Measurements from ENCODE around the gene TRAF2. TPM values are rescaled to one million over a fixed set of nuclear protein-coding genes. Genes with fewer than 3 reads are reported as not detected.

TRAF2 gene
- total RNA-seq, 1 donor from 2014 or later: 16.5 TPM

DNA sequence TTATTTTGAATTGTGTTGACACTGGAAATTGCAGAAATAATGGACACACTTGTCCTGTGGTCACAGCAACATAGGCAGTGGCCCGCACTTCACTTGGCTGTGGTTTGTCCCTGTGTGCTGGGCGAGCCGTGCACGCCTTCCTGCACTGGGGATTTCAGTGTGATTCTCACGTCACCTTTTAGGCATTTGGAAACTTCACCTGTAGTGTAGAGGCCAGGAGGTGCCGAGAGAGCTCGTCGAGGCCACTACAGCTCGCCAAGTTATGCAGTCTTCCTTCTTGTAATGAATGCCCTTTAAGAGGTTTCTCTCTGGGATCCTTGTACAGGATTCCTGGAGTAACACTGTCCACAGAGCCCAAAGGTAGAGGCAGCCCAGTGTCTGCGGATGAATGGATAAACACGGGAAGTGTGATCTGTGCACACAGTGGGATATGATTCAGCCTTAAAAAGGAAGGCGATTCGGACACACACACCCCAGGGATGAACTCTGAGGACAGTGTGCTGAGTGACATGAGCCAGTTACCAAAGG lies 14.7 kb downstream of the TRAF2 start:
- ATAC-seq (peak; percentile 75 to 86), DNase-seq (peak; percentile 79)
- no peaks in the 10 kb centered on the region for H3K9me3 ChIP-seq
- H3K27me3 ChIP-seq (ENCODE audit: low read depth): no peaks in the 10 kb centered on the region
- intact Hi-C loops (cut with DNase I): no loop called here
- H3K4me1 ChIP-seq: peaks cover 41% of the 10 kb centered on the region
- peaks cover 28% of the 10 kb centered on the region for H3K36me3 ChIP-seq
- TF ChIP-seq, protein P1, sequence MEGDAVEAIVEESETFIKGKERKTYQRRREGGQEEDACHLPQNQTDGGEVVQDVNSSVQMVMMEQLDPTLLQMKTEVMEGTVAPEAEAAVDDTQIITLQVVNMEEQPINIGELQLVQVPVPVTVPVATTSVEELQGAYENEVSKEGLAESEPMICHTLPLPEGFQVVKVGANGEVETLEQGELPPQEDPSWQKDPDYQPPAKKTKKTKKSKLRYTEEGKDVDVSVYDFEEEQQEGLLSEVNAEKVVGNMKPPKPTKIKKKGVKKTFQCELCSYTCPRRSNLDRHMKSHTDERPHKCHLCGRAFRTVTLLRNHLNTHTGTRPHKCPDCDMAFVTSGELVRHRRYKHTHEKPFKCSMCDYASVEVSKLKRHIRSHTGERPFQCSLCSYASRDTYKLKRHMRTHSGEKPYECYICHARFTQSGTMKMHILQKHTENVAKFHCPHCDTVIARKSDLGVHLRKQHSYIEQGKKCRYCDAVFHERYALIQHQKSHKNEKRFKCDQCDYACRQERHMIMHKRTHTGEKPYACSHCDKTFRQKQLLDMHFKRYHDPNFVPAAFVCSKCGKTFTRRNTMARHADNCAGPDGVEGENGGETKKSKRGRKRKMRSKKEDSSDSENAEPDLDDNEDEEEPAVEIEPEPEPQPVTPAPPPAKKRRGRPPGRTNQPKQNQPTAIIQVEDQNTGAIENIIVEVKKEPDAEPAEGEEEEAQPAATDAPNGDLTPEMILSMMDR (IDR thresholded peaks at IDR 0.05): no peak
- no peak overlapping the region for H3K4me3 ChIP-seq
- peak overlapping the region; percentile 84 for H3K27ac ChIP-seq

DNA sequence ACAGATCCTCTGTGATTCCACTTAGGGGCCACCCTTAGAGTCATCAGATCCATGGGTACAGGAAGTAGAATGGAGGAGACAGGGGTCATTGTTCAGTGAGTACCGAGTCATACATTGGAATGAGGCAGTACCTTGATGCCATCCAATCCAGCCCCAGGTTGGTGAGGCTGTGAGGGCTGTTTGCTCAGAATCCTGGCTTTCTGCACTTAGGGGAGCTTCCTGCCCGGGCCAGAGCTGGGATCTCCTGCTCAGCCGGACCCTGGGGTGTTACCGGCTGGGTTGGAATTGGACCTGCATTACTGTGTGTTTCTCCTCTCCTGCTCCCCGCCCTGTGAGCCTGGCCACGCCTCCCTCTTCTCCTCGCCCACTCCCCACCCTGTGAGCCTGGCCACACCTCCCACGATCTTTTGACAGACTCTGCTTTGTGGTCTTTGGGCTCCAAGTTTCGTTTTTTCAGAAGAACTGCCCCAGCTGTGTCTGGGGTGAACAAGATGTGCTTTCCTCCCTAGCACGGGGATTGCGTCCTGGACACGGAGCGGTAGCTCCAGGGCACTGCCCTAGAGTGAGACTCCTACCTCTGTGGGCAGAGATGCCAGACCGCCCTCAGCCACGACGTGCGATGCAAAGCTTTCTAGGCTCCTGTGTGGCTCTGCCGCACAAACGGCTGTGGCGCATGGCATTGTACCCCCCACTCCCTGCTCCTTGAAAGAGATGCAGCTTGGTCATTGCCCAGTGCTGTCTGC lies 15.4 kb downstream of the TRAF2 start:
- TF ChIP-seq, protein P1 (IDR thresholded peaks at IDR 0.05): no peak
- Histone ChIP-seq H3K4me3 (peak overlapping the region; percentile 21), H3K27ac (peak overlapping the region; percentile 84), H3K27me3 (ENCODE audit: low read depth) (no peaks in the 10 kb centered on the region), H3K9me3 (no peaks in the 10 kb centered on the region), H3K4me1 (peaks cover 41% of the 10 kb centered on the region), H3K36me3 (peaks cover 34% of the 10 kb centered on the region)
- ATAC-seq: peak; percentile 52 to 63
- intact Hi-C loops (cut with DNase I): no loop called here
- no peak for DNase-seq

DNA sequence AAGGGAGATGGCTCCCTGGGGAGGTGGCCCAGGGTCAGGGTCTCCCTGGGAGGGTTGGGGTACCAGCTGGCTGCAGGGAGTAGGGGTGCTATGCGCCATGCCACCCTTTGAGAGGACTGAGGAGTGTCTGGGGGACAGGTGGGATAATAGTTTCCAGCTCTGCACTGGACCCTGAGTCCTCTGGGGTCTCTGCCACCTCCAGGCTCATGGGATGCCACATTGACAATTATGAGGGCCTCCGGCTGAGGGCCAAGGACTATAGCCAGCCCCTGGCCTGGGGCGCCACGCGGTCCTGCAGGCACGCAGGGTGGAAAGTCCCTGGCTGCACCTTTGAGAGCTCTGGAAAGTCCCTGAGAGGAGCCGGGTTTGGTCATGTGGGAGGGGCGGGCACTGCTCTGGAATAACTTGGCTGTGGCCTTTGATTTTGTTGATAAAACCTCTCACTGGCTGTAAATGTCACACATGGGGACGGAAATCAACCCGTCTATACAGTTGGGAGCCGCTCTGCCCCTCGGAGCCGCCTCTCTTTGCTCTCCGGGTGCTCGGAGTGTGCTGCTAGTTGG lies 16.0 kb downstream of the TRAF2 start:
- ATAC-seq: peak; percentile 91 to 92

GRCh38 chr9:136903041-136903554 lies 16.8 kb downstream of the TRAF2 start:
- peaks cover 41% of the 10 kb centered on the region for H3K4me1 ChIP-seq
- H3K27me3 ChIP-seq (ENCODE audit: low read depth): no peaks in the 10 kb centered on the region
- intact Hi-C loops (cut with DNase I): no loop called here
- H3K36me3 ChIP-seq: peaks cover 42% of the 10 kb centered on the region
- peak in 1 of 2 donors; percentile 72 for ATAC-seq
- no peaks in the 10 kb centered on the region for H3K9me3 ChIP-seq
- TF ChIP-seq, protein P1 (IDR thresholded peaks at IDR 0.05): no peak
- DNase-seq: no peak
- no peak overlapping the region for H3K4me3 ChIP-seq
- peak overlapping the region; percentile 84 for H3K27ac ChIP-seq

More for the DNA sequence above, 16.0 kb downstream of the TRAF2 start:
- peaks cover 41% of the 10 kb centered on the region for H3K4me1 ChIP-seq
- H3K36me3 ChIP-seq: peaks cover 34% of the 10 kb centered on the region
- no peaks in the 10 kb centered on the region for H3K27me3 ChIP-seq (ENCODE audit: low read depth)
- intact Hi-C loops (cut with DNase I): no loop called here
- peak overlapping the region; percentile 21 for H3K4me3 ChIP-seq
- no peaks in the 10 kb centered on the region for H3K9me3 ChIP-seq
- peak overlapping the region; percentile 84 for H3K27ac ChIP-seq
- peak; percentile 86 for DNase-seq
- TF ChIP-seq, protein P1 (IDR thresholded peaks at IDR 0.05): no peak

DNA sequence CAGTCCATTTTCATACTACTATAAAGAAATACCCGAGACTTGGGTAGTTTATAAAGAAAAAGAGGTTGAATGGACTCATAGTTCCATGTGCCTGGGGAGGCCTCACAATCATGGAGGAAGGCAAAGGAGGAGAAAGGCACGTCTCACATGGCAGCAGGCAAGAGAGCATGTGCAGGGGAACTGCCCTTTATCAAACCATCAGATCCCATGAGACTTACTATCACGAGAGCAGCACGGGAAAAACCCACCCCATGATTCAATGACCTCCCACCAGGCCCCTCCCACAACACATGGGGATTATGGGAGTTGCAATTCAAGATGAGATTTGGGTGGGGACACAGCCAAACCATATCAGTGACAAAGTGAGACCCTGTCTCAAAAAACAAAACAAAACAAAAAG lies 19.9 kb downstream of the TRAF2 start:
- H3K27ac ChIP-seq: no peak overlapping the region
- TF ChIP-seq, protein P1 (IDR thresholded peaks at IDR 0.05): no peak
- no peaks in the 10 kb centered on the region for H3K27me3 ChIP-seq (ENCODE audit: low read depth)
- H3K36me3 ChIP-seq: peaks cover 50% of the 10 kb centered on the region
- ATAC-seq (no peak), DNase-seq (no peak)
- no peaks in the 10 kb centered on the region for H3K9me3 ChIP-seq
- intact Hi-C loops (cut with DNase I): no loop called here
- peaks cover 28% of the 10 kb centered on the region for H3K4me1 ChIP-seq
- H3K4me3 ChIP-seq: no peak overlapping the region

Measured in lower lobe of right lung (tissue), 2 donors.